GM12878 (cell line): Measurements from ENCODE around the gene COL21A1. TPM values are rescaled to one million over a fixed set of nuclear protein-coding genes. Genes with fewer than 3 reads are reported as not detected.

Experiments used
- ATAC-seq: fragments of 200-7000 bp; cut with Tn5 transposase; 3 replicates; pipeline ENCODE4 v1.9.1; 2020; ENCODE audit warnings: mild to moderate bottlenecking, moderate library complexity
- BruUV-seq: library from RNA; stranded (reverse); fragments of 400-500 nt; replicated peaks from 2 replicates; lab custom pipeline; 2021; lab: Mats Ljungman, UMichigan
- CTCF ChIA-PET: fragments of 300-600 bp; sonication (Branson Sonifier 250); formaldehyde crosslinking; extraction: SDS; loops from one replicate; lab custom pipeline; 2021; ENCODE audit warnings: inconsistent platforms; lab: Yijun Ruan, JAX
- POLR2A ChIA-PET: fragments of 350-600 bp; formaldehyde crosslinking; extraction: SDS; loops from one replicate; lab custom pipeline; 2021; ENCODE audit warnings: inconsistent platforms; lab: Charles Lee
- RAD21 ChIA-PET: fragments of 300-600 bp; sonication (Branson Sonifier 250); formaldehyde crosslinking; loops from one replicate; lab custom pipeline; 2023; ENCODE audit warnings: antibody characterized with exemption; ENCODE audit not compliant: unreplicated experiment; lab: Charles Lee
- SMC1A ChIA-PET: fragments of 300-600 bp; sonication (Branson Sonifier 250); formaldehyde crosslinking; loops from one replicate; lab custom pipeline; 2023; ENCODE audit not compliant: unreplicated experiment, uncharacterized antibody; lab: Charles Lee
- DNase-seq: peaks from one replicate; pipeline ENCODE4 v3.0.0-alpha.2; 2011; ENCODE audit warnings: low read depth, low spot score
- FAIRE-seq: peaks from 3 replicates; lab custom pipeline; 2011; peaks lifted over from hg19 to GRCh38; lab: Jason Lieb, UNC
- H2AFZ ChIP-seq: 2 replicates; pipeline ENCODE4 v1.6.0; 2011; ENCODE audit warnings: low read depth, low read length, control low read depth; ENCODE audit not compliant: control insufficient read depth
- H3K27ac ChIP-seq: 2 replicates; pipeline ENCODE4 v1.5.1; 2011; ENCODE audit warnings: control low read depth; ENCODE audit not compliant: control insufficient read depth, insufficient read depth
- H3K27me3 ChIP-seq, 2 experiments: replicated peaks in 1 of 2; 2 replicates each; pipeline versions ENCODE4 v1.6.0 to v1.6.1; 2011; ENCODE audit warnings: low read length in 1 of 2; ENCODE audit not compliant: control insufficient read depth in 2 of 2, insufficient read depth in 2 of 2
- H3K36me3 ChIP-seq, 2 experiments: 2 replicates each; pipeline ENCODE4 v1.5.1; 2011; ENCODE audit warnings: low read length in 1 of 2; ENCODE audit not compliant: control insufficient read depth in 2 of 2, insufficient read depth in 2 of 2
- H3K4me1 ChIP-seq: 2 replicates; pipeline ENCODE4 v1.6.1; 2011; ENCODE audit warnings: mild to moderate bottlenecking, low read length, moderate library complexity, mixed read lengths; ENCODE audit not compliant: control insufficient read depth, insufficient read depth
- H3K4me2 ChIP-seq: 2 replicates; pipeline ENCODE4 v1.6.0; 2011; ENCODE audit warnings: control low read depth; ENCODE audit not compliant: control insufficient read depth, insufficient read depth
- H3K4me3 ChIP-seq: fragments of 200-600 bp; sonication (generic); 2 replicates; pipeline ENCODE4 v1.5.1; 2016
- H3K79me2 ChIP-seq: 2 replicates; pipeline ENCODE4 v1.6.0; 2011; ENCODE audit warnings: low read length; ENCODE audit not compliant: control insufficient read depth, insufficient read depth
- H3K9ac ChIP-seq: 2 replicates; pipeline ENCODE4 v1.8.0; 2011; ENCODE audit warnings: low read length, control low read depth, mixed read lengths; ENCODE audit not compliant: control insufficient read depth, insufficient read depth
- H3K9me3 ChIP-seq: replicated peaks from 3 replicates; pipeline ENCODE4 v1.5.1; 2011; ENCODE audit warnings: mild to moderate bottlenecking, low read length; ENCODE audit not compliant: control insufficient read depth, insufficient read depth
- H4K20me1 ChIP-seq: 2 replicates; pipeline ENCODE4 v1.6.0; 2011; ENCODE audit not compliant: control insufficient read depth, insufficient read depth
- BCL3 ChIP-seq: IDR thresholded peaks from 2 replicates; pipeline ENCODE4 v1.6.1; 2011; ENCODE audit warnings: borderline replicate concordance, low read depth, mild to moderate bottlenecking, moderate library complexity, low read length; ENCODE audit not compliant: insufficient read depth, poor library complexity, severe bottlenecking
- CHD2 ChIP-seq: IDR thresholded peaks from 2 replicates; pipeline ENCODE4 v1.6.1; 2011; ENCODE audit warnings: low read depth, low read length, improper control_type of control experiment, borderline replicate concordance
- CREB1 ChIP-seq: IDR thresholded peaks from 2 replicates; pipeline ENCODE4 v1.6.1; 2012; ENCODE audit warnings: low read depth, mild to moderate bottlenecking, inconsistent platforms
- IRF3 ChIP-seq: fragments of 450-650 bp; IDR thresholded peaks from 2 replicates; pipeline ENCODE4 v1.6.1; 2014; ENCODE audit warnings: mild to moderate bottlenecking
- MAX ChIP-seq: IDR thresholded peaks from 2 replicates; pipeline ENCODE4 v1.6.1; 2012; ENCODE audit warnings: low read depth, low read length, improper control_type of control experiment
- MYC ChIP-seq: IDR thresholded peaks from 2 replicates; pipeline ENCODE4 v1.6.1; 2011; ENCODE audit warnings: mild to moderate bottlenecking, low read length, moderate library complexity, inconsistent platforms; ENCODE audit not compliant: insufficient read depth, insufficient replicate concordance, insufficient read length, severe bottlenecking
- NFYA ChIP-seq: IDR thresholded peaks from 2 replicates; pipeline ENCODE4 v1.6.1; 2011; ENCODE audit warnings: low read depth, mild to moderate bottlenecking, low read length, improper control_type of control experiment, borderline replicate concordance
- PBX3 ChIP-seq: IDR thresholded peaks from 2 replicates; pipeline ENCODE4 v1.6.1; 2011; ENCODE audit warnings: mild to moderate bottlenecking, low read depth, low read length, moderate library complexity; ENCODE audit not compliant: insufficient replicate concordance
- SIN3A ChIP-seq: IDR thresholded peaks from 2 replicates; pipeline ENCODE4 v1.6.1; 2012; ENCODE audit warnings: low read depth, low read length, improper control_type of control experiment
- SMAD1 ChIP-seq: fragments of 450-650 bp; IDR thresholded peaks from 2 replicates; pipeline ENCODE4 v1.6.1; 2018; ENCODE audit warnings: mild to moderate bottlenecking, low read depth; ENCODE audit not compliant: partially characterized antibody
- SP1 ChIP-seq: IDR thresholded peaks from one replicate; pipeline ENCODE4 v1.6.1; 2011; ENCODE audit warnings: low read depth, low read length
- TARDBP ChIP-seq: IDR thresholded peaks from 2 replicates; pipeline ENCODE4 v1.6.1; 2016; ENCODE audit warnings: borderline replicate concordance
- ZNF207 ChIP-seq: fragments of 450-650 bp; IDR thresholded peaks from 2 replicates; pipeline ENCODE4 v1.6.1; 2014; ENCODE audit warnings: antibody characterized with exemption, mild to moderate bottlenecking, borderline replicate concordance
- WGBS: methylation state at CpG from one replicate; pipeline ENCODE4 v1.1.6; 2016; ENCODE audit warnings: low lambda C conversion rate; ENCODE audit not compliant: insufficient replicate concordance, insufficient coverage; ENCODE audit errors: missing lambda C conversion rate; 5-methylcytosine and 5-hydroxymethylcytosine counted together
- in situ Hi-C: fragments of 300-500 bp; cut with MboI; formaldehyde crosslinking; loops from 9 replicates; pipeline ENCODE4 v1.14.3; 2018; ENCODE audit warnings: mixed read lengths
- intact Hi-C: fragments of 100-400 bp; cut with micrococcal nuclease; formaldehyde crosslinking; loops from one replicate; pipeline ENCODE4 v1.14.2; 2022; ENCODE audit not compliant: unreplicated experiment
- polyA plus RNA-seq, 11 experiments: library from polyadenylated mRNA; depleted of rRNA in 4 of 11; unstranded in 6 of 11; stranded (reverse) in 5 of 11; fragments of >200 nt; fragmentation: Nextera tagmentation in 4 of 11; fragmentation: Illumina TruSeq in 1 of 11; extraction: Ambion mirVana in 4 of 11; extraction: Trizol in 1 of 11; gene quantifications; 1 replicate in 1 of 11; 2 replicates in 10 of 11; pipeline versions ENCODE4 v1.2.1 to v1.2.3, GENCODE V29; 2011 to 2016; ENCODE audit warnings: inconsistent platforms in 2 of 11, missing spikeins in 2 of 11, low read depth in 1 of 11
- total RNA-seq, 4 experiments: library from RNA; depleted of rRNA in 3 of 4; stranded (reverse); fragments of >200 nt in 3 of 4; fragmentation: Illumina TruSeq in 1 of 4; extraction: Trizol in 1 of 4; gene quantifications; 2 replicates each; pipeline versions ENCODE4 v1.2.1 to v1.2.3, GENCODE V29; 2013 to 2021
- TF ChIP-seq, protein P1 (sequence below): fragments of 450-650 bp; IDR thresholded peaks from 2 replicates; pipeline ENCODE4 v1.6.1; 2016; ENCODE audit warnings: mild to moderate bottlenecking, moderate library complexity, borderline replicate concordance

Gene COL21A1
- total and polyA plus RNA-seq, 10 of the 15 experiments (the other 5 are each of a cell fraction or from before 2014, with no cell fraction given) = 0.10 TPM; not detected in 9

GRCh38 chr6:56293781-56294180 lies 46.4 kb upstream of the COL21A1 start:
- in situ Hi-C loops = no loop called here
- no peak for TF ChIP-seq CREB1
- TF ChIP-seq SIN3A = no peak
- TF ChIP-seq NFYA = no peak
- no peak for TF ChIP-seq CHD2
- TF ChIP-seq MAX = no peak
- TF ChIP-seq BCL3 = no peak
- TF ChIP-seq, protein P1, sequence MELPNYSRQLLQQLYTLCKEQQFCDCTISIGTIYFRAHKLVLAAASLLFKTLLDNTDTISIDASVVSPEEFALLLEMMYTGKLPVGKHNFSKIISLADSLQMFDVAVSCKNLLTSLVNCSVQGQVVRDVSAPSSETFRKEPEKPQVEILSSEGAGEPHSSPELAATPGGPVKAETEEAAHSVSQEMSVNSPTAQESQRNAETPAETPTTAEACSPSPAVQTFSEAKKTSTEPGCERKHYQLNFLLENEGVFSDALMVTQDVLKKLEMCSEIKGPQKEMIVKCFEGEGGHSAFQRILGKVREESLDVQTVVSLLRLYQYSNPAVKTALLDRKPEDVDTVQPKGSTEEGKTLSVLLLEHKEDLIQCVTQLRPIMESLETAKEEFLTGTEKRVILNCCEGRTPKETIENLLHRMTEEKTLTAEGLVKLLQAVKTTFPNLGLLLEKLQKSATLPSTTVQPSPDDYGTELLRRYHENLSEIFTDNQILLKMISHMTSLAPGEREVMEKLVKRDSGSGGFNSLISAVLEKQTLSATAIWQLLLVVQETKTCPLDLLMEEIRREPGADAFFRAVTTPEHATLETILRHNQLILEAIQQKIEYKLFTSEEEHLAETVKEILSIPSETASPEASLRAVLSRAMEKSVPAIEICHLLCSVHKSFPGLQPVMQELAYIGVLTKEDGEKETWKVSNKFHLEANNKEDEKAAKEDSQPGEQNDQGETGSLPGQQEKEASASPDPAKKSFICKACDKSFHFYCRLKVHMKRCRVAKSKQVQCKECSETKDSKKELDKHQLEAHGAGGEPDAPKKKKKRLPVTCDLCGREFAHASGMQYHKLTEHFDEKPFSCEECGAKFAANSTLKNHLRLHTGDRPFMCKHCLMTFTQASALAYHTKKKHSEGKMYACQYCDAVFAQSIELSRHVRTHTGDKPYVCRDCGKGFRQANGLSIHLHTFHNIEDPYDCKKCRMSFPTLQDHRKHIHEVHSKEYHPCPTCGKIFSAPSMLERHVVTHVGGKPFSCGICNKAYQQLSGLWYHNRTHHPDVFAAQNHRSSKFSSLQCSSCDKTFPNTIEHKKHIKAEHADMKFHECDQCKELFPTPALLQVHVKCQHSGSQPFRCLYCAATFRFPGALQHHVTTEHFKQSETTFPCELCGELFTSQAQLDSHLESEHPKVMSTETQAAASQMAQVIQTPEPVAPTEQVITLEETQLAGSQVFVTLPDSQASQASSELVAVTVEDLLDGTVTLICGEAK = no peak
- TF ChIP-seq PBX3 = no peak
- no peak for TF ChIP-seq IRF3
- no peak for TF ChIP-seq ZNF207
- TF ChIP-seq TARDBP = no peak
- no peak for TF ChIP-seq MYC
- TF ChIP-seq SMAD1 = no peak
- TF ChIP-seq SP1 = no peak

More at GRCh38 chr6:56293781-56294180, 46.4 kb upstream of the COL21A1 start:
- no peaks in the 10 kb centered on the region for H3K4me1 ChIP-seq
- H3K27me3 ChIP-seq = no peaks in the 10 kb centered on the region
- no peak for ATAC-seq
- ChIA-PET RAD21 (interaction anchor here (1.2 to 2.2 kb wide), 2 partner anchors 15 to 1017 kb away, joined by 3 to 7 read pairs; no protein-coding TSS in a partner anchor), CTCF (interaction anchor here (1.5 to 2.2 kb wide), 2 partner anchors 311 to 677 kb away, joined by 3 to 9 read pairs; no protein-coding TSS in a partner anchor), SMC1A (interaction anchor here (0.9 to 1.0 kb wide), 2 partner anchors 70 to 1017 kb away, joined by 3 read pairs; no protein-coding TSS in a partner anchor), POLR2A (no interaction called here)
- no peak overlapping the region for H3K4me2 ChIP-seq
- intact Hi-C loops = loop anchor here (5.0 to 10.0 kb wide), 3 partner anchors 689 to 1019 kb away; no protein-coding TSS in a partner anchor
- H2AFZ ChIP-seq = no peak overlapping the region
- H3K79me2 ChIP-seq = no peaks in the 10 kb centered on the region
- H3K9ac ChIP-seq = no peak overlapping the region
- no peaks in the 10 kb centered on the region for H3K36me3 ChIP-seq
- no peaks in the 10 kb centered on the region for H4K20me1 ChIP-seq
- H3K27ac ChIP-seq = no peak overlapping the region
- peak; percentile 66 for FAIRE-seq
- no peaks in the 10 kb centered on the region for H3K9me3 ChIP-seq
- no peak for DNase-seq
- no peak overlapping the region for H3K4me3 ChIP-seq
- WGBS = 63% methylated on average over 3 of the region's 3 CpGs
- BruUV-seq = no TSS peak
